HepG2 (cell line): ENCODE results near the gene ASB16. TPM values are rescaled to one million over a fixed set of nuclear protein-coding genes. Genes with fewer than 3 reads are reported as not detected.

Experiments
- HMG20A ChIP-seq: IDR thresholded peaks from 2 replicates; pipeline ENCODE4 v1.6.1; 2016; ENCODE audit warnings: borderline replicate concordance
- NFAT5 ChIP-seq: sonication (generic); formaldehyde crosslinking; IDR thresholded peaks from 2 replicates; pipeline ENCODE4 v1.4.0; 2020; ENCODE audit warnings: missing genetic modification reagents
- NFE2 ChIP-seq: sonication (generic); formaldehyde crosslinking; IDR thresholded peaks from 2 replicates; pipeline ENCODE4 v1.4.0; 2020; ENCODE audit warnings: missing genetic modification reagents
- PHF21A ChIP-seq: sonication (generic); formaldehyde crosslinking; IDR thresholded peaks from 2 replicates; pipeline ENCODE4 v1.5.0; 2020; ENCODE audit warnings: mild to moderate bottlenecking, missing genetic modification reagents
- RXRB ChIP-seq: IDR thresholded peaks from 2 replicates; pipeline ENCODE4 v1.6.1; 2016; ENCODE audit warnings: borderline replicate concordance, missing genetic modification reagents, missing compliant biosample characterization
- SATB2 ChIP-seq: sonication (generic); formaldehyde crosslinking; IDR thresholded peaks from 2 replicates; pipeline ENCODE4 v1.5.0; 2020; ENCODE audit warnings: missing genetic modification reagents
- SYNCRIP ChIP-seq: fragments of 200-400 bp; formaldehyde crosslinking; IDR thresholded peaks from 2 replicates; pipeline ENCODE4 v1.6.1; 2018; ENCODE audit warnings: mild to moderate bottlenecking, low read depth, low read length; ENCODE audit not compliant: insufficient read depth
- ZNF10 ChIP-seq: sonication (generic); formaldehyde crosslinking; IDR thresholded peaks from 2 replicates; pipeline ENCODE4 v1.4.0; 2020; ENCODE audit warnings: mild to moderate bottlenecking, low read depth, missing genetic modification reagents, borderline replicate concordance
- ZNF335 ChIP-seq: sonication (generic); formaldehyde crosslinking; IDR thresholded peaks from 2 replicates; pipeline ENCODE4 v1.4.0; 2020; ENCODE audit warnings: missing genetic modification reagents
- ZNF512 ChIP-seq: sonication (generic); formaldehyde crosslinking; IDR thresholded peaks from 2 replicates; pipeline ENCODE4 v1.4.0; 2020; ENCODE audit warnings: mild to moderate bottlenecking, missing genetic modification reagents
- polyA plus RNA-seq, 8 experiments: library from polyadenylated mRNA; depleted of rRNA in 3 of 8; stranded (reverse) in 7 of 8; unstranded in 1 of 8; fragments of >200 nt; fragmentation: Illumina TruSeq in 4 of 8; extraction: Trizol in 4 of 8; gene quantifications; 2 replicates each; pipeline versions ENCODE4 v1.2.1 to v1.2.3, GENCODE V29; 2011 to 2016; ENCODE audit warnings: low read depth in 4 of 8, missing spikeins in 1 of 8, mixed read lengths in 1 of 8; ENCODE audit not compliant: insufficient read depth in 1 of 8
- total RNA-seq, 5 experiments: library from RNA; depleted of rRNA; stranded (reverse); fragments of >200 nt; fragmentation: Illumina TruSeq; extraction: Trizol; gene quantifications; 2 replicates each; pipeline ENCODE4 v1.2.3, GENCODE V29; 2016; ENCODE audit warnings: low read depth in 1 of 5
- TF ChIP-seq, protein P1 (sequence below): sonication (generic); formaldehyde crosslinking; IDR thresholded peaks from 2 replicates; pipeline ENCODE4 v1.5.0; 2020; ENCODE audit warnings: missing genetic modification reagents
- TF ChIP-seq, protein P2 (sequence below): sonication (generic); formaldehyde crosslinking; IDR thresholded peaks from 2 replicates; pipeline ENCODE4 v1.5.0; 2020; ENCODE audit warnings: missing genetic modification reagents, mild to moderate bottlenecking, borderline replicate concordance
- TF ChIP-seq, protein P3 (sequence below): sonication (generic); formaldehyde crosslinking; IDR thresholded peaks from 2 replicates; pipeline ENCODE4 v1.5.0; 2020; ENCODE audit warnings: mild to moderate bottlenecking, missing genetic modification reagents, borderline replicate concordance

Gene ASB16
- total and polyA plus RNA-seq, 2 of the 13 experiments (the other 11 are each of a cell fraction or from before 2014, with no cell fraction given) = 0.07 TPM; not detected in 1

GRCh38 chr17:44134752-44135568 lies 35.5 kb upstream of the ASB16 start (continued):
- TF ChIP-seq NFAT5 (CRISPR knock-in tag) = no peak
- TF ChIP-seq ZNF10 (CRISPR knock-in tag) = no peak
- no peak for TF ChIP-seq RXRB
- TF ChIP-seq, protein P1, sequence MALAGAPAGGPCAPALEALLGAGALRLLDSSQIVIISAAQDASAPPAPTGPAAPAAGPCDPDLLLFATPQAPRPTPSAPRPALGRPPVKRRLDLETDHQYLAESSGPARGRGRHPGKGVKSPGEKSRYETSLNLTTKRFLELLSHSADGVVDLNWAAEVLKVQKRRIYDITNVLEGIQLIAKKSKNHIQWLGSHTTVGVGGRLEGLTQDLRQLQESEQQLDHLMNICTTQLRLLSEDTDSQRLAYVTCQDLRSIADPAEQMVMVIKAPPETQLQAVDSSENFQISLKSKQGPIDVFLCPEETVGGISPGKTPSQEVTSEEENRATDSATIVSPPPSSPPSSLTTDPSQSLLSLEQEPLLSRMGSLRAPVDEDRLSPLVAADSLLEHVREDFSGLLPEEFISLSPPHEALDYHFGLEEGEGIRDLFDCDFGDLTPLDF (CRISPR knock-in tag) = no peak
- TF ChIP-seq ZNF335 = no peak
- TF ChIP-seq, protein P2, sequence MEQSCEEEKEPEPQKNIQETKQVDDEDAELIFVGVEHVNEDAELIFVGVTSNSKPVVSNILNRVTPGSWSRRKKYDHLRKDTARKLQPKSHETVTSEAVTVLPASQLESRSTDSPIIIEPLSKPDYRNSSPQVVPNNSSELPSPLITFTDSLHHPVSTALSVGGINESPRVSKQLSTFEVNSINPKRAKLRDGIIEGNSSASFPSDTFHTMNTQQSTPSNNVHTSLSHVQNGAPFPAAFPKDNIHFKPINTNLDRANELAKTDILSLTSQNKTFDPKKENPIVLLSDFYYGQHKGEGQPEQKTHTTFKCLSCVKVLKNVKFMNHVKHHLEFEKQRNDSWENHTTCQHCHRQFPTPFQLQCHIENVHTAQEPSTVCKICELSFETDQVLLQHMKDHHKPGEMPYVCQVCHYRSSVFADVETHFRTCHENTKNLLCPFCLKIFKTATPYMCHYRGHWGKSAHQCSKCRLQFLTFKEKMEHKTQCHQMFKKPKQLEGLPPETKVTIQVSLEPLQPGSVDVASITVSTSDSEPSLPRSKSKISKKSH (CRISPR knock-in tag) = no peak
- TF ChIP-seq NFE2 = no peak
- TF ChIP-seq PHF21A (CRISPR knock-in tag) = no peak
- TF ChIP-seq, protein P3, sequence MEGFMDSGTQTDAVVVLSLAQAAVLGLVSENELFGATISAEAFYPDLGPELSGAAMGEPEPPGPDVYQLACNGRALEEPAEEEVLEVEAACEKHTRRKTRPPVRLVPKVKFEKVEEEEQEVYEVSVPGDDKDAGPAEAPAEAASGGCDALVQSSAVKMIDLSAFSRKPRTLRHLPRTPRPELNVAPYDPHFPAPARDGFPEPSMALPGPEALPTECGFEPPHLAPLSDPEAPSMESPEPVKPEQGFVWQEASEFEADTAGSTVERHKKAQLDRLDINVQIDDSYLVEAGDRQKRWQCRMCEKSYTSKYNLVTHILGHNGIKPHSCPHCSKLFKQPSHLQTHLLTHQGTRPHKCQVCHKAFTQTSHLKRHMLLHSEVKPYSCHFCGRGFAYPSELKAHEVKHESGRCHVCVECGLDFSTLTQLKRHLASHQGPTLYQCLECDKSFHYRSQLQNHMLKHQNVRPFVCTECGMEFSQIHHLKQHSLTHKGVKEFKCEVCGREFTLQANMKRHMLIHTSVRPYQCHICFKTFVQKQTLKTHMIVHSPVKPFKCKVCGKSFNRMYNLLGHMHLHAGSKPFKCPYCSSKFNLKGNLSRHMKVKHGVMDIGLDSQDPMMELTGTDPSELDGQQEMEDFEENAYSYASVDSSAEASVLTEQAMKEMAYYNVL (CRISPR knock-in tag) = peak; percentile 25; the same call in 1 of the 2 replicates
- peak; percentile 47; the same call in 1 of the 2 replicates for TF ChIP-seq HMG20A (CRISPR knock-in tag)
- no peak for TF ChIP-seq SATB2 (CRISPR knock-in tag)
- TF ChIP-seq SYNCRIP = no peak
- no peak for TF ChIP-seq ZNF512
